ENCODE measurements around the gene ZNRF3.

The ZNRF3 gene

DNA sequence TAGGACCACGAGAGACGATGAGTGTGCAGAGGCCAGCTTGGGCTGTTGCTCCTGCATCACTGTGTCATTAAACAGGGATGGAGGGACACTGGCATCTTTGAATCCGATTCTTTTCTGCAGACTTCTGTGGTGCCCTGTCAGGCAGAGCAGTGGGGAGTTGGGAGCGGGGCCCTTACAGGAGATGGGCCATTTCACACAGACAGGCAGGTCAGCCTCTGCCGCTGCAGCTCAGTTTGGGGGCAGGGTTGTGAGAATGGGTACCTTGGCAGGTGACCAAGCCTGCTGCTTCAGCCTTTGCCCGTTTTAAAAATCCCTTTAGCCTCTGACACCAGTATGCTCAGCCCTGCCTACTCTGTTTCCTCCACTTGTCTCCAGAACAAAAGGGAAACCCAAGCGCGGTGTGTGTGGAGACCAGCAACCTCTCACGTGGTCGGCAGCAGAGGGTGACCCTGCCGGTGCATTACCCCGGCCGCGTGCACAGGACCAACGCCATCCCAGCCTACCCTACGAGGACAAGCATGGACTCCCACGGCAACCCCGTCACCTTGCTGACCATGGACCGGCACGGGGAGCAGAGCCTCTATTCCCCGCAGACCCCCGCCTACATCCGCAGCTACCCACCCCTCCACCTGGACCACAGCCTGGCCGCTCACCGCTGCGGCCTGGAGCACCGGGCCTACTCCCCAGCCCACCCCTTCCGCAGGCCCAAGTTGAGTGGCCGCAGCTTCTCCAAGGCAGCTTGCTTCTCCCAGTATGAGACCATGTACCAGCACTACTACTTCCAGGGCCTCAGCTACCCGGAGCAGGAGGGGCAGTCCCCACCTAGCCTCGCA lies 165.7 kb downstream of the ZNRF3 start:
- no peak overlapping the region for H3K4me3 ChIP-seq (ENCODE audit: low read length)
- no peak for TF ChIP-seq ZNF274 (IDR thresholded peaks at IDR 0.05; ENCODE audit: low read depth, low read length)

DNA sequence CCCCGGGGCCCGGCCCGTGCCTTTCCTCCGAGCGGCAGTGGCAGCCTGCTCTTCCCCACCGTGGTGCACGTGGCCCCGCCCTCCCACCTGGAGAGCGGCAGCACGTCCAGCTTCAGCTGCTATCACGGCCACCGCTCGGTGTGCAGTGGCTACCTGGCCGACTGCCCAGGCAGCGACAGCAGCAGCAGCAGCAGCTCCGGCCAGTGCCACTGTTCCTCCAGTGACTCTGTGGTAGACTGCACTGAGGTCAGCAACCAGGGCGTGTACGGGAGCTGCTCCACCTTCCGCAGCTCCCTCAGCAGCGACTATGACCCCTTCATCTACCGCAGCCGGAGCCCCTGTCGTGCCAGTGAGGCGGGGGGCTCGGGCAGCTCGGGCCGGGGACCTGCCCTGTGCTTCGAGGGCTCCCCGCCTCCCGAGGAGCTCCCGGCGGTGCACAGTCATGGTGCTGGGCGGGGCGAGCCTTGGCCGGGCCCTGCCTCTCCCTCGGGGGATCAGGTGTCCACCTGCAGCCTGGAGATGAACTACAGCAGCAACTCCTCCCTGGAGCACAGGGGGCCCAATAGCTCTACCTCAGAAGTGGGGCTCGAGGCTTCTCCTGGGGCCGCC lies 166.4 kb downstream of the ZNRF3 start:
- no peak overlapping the region for H3K4me3 ChIP-seq (ENCODE audit: low read length)
- TF ChIP-seq ZNF274 (IDR thresholded peaks at IDR 0.05; ENCODE audit: low read depth, low read length) = no peak

DNA sequence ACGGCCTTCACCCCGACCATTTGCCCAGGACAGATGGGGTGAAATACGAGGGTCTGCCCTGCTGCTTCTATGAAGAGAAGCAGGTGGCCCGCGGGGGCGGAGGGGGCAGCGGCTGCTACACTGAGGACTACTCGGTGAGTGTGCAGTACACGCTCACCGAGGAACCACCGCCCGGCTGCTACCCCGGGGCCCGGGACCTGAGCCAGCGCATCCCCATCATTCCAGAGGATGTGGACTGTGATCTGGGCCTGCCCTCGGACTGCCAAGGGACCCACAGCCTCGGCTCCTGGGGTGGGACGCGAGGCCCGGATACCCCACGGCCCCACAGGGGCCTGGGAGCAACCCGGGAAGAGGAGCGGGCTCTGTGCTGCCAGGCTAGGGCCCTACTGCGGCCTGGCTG lies 167.1 kb downstream of the ZNRF3 start:
- H3K4me3 ChIP-seq (ENCODE audit: low read length) = no peak overlapping the region
- TF ChIP-seq ZNF274 (IDR thresholded peaks at IDR 0.05; ENCODE audit: low read depth, low read length) = no peak

DNA sequence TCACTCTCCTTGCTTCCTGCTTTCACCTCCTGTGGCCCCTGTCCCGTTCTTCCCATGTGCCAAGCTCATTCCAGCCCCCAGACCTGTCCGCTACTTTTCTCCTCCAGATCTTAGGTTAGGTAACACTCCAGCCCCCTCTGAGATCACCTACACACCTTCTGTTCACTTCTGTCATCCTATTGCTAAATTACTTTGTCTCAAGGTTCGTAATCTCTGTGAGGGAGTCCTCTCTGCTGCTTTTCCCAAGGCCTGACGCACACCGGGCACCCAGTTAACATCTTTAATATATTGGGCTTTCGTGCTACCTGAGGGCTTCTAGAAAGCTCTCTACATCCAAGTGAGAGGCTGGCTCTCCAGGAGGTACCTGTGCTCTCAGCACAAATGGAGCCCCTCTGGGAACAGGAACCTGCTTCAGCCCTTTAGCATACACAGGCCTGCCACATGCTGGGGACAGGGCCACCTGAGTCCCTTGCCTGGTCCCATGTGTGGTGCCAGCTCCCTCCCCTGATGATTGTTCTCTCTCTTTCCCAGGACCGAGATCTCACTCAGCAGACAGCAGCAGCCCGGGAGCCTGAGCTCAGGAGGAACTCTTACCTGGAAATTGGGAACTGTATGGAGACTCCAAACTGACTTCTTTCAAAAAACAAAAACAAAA lies 169.8 kb downstream of the ZNRF3 start:
- no peak for TF ChIP-seq ZNF274 (IDR thresholded peaks at IDR 0.05; ENCODE audit: low read depth, low read length)
- H3K4me3 ChIP-seq (ENCODE audit: low read length) = no peak overlapping the region

DNA sequence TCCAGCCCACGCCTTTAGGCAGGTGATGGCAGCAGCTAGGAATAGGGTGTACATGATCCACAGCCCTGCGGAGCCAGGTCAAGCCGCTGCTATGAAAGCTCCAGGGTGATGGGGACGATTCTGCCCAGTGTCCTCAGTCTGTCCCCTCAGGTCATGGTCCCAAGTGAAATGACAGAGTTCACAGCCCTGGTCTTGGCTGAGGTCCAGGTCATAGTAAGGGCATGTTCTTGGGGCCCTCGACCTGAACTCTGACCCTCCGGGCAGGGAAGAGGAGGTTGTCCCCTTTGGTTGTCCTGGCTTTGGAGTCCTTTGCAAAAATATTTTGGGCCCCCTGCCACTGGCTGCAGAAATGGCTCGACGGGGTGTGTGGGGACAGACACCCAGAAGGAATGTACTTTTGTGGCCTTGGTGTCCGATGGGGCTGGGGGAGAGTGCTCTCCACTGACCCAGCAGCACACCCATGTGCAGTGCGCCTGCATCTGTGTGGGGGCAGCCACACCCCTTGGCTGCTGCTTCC lies 170.9 kb downstream of the ZNRF3 start:
- no peak overlapping the region for H3K4me3 ChIP-seq (ENCODE audit: low read length)
- TF ChIP-seq ZNF274 (IDR thresholded peaks at IDR 0.05; ENCODE audit: low read depth, low read length) = no peak

DNA sequence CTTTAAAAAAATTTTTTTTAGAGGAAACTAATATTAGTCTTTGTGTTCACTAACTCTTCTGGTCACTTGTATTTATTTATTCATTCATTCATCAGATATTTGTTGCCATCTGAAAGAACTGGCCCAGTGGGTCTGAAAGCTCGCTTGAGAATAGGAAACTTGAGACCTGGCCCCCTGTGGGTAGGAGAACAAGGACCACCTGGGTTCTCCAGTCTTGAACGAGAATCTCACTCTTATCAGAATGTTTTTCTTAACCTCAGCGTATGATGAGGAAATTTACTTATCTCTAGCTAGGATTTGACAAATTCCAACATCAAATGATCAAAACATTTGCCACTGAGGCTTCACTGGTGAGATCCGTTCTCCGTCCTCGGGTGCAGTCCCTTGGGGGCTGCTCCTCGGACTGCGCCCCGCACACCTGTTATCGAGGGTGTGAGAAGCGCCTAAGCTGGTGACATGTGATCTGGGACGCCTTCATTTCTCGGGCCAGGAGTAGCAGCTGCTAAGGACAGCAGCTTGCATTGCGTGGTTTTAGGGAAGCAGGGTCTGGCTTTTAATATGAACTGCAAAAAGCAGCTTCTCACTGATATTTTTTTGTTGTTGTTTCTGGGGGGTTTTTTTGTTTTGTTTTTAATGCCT lies 171.9 kb downstream of the ZNRF3 start:
- TF ChIP-seq ZNF274 (IDR thresholded peaks at IDR 0.05; ENCODE audit: low read depth, low read length) = no peak
- H3K4me3 ChIP-seq (ENCODE audit: low read length) = no peak overlapping the region

DNA sequence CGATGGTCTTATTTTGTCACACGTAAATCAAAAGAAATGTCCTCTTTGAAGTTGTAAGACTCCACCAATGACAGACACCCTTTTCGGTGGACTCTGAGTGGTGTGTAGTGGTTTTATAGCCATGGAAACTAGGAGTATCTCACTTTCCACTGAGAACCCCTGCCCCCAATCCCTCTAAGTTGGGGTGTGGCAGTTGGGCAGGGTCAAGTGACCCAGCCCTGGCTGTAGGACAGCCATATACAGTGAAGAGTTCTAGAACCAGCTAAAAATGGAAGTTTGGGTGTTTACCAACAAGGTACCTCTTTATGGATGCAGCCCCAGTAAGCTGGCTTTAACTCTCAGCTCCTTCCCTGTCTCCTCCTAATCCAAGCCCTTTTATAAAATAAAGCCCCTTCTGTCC lies 173.1 kb downstream of the ZNRF3 start:
- no peak overlapping the region for H3K4me3 ChIP-seq (ENCODE audit: low read length)
- no peak for TF ChIP-seq ZNF274 (IDR thresholded peaks at IDR 0.05; ENCODE audit: low read depth, low read length)

DNA sequence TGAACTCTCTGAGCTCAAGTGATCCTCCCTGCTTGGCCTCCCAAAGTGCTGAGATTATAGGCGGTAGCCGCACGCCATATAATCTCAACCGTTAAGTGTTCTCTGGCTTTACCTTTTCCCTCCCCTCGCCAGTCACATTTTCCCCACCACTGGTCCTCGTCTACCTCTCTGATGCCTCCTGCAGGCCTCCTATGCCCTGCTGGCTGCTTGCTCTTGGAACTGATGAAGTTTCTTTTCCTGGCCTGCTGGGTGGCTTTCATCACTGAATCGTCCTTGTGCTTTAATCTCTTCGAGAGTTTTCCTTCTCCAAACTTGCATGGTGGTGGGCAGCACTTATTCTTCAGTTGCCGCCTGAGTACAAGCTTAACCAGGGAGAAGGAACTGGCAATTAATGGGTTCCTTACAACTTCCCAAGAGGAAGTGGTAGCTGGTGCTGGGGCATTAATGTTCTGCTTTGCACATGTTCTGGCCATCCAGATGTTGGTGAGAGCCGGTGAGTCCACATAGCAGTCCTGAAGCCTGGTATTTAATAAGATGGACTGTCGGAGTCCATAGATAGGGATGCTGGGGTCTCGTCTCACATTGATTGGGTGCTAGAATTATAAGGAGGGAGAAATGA lies 177.0 kb downstream of the ZNRF3 start:
- no peak overlapping the region for H3K4me3 ChIP-seq (ENCODE audit: low read length)
- TF ChIP-seq ZNF274 (IDR thresholded peaks at IDR 0.05; ENCODE audit: low read depth, low read length) = no peak

DNA sequence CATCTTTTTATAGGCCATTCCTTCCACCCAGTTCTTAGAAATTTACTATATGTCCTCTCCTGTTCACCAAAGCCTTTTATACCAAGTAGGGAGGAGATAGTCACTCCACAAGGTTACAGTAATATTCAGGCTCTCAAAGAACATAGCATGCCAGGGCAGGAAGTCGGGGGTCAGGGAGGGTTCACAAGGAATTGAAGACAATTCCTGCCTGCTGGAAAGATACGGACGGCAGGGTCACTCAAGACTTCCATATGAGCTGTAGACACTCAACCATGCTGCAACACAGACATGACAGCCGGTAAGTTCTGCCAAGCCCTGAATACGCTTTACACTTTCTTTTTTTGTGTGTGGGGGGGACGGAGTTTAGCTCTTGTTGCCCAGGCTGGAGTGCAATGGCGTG lies 177.6 kb downstream of the ZNRF3 start:
- TF ChIP-seq ZNF274 (IDR thresholded peaks at IDR 0.05; ENCODE audit: low read depth, low read length) = no peak
- H3K4me3 ChIP-seq (ENCODE audit: low read length) = no peak overlapping the region

DNA sequence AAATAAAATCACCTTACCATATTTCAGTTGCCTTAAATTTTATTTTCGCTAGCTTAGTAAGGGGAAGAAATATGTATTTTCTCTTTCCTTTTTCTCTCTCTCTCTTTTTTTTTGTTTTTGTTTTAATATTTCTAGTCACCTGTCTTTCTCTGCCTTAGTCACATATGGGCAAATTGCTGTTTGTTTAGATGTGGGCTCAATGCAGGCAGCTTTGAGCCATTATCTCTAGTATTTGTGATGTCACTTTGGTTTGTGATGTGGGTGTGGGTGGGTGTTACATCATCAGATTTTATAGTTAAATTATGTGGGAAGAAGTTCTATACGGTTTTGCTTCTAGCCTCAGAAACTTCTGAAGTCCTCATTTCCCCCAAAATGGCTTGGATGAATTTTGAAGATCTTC lies 178.4 kb downstream of the ZNRF3 start, which contains the start of gene C22orf31:
Gene C22orf31, minus strand, starts transcription at position 59 of the 400 bp plus-strand sequence. Its CDS starts 39 bp downstream, at position 20.
- H3K4me3 ChIP-seq (ENCODE audit: low read length) = no peak within 1 kb of the TSS
- TF ChIP-seq ZNF274 (IDR thresholded peaks at IDR 0.05; ENCODE audit: low read depth, low read length) = no peak

DNA sequence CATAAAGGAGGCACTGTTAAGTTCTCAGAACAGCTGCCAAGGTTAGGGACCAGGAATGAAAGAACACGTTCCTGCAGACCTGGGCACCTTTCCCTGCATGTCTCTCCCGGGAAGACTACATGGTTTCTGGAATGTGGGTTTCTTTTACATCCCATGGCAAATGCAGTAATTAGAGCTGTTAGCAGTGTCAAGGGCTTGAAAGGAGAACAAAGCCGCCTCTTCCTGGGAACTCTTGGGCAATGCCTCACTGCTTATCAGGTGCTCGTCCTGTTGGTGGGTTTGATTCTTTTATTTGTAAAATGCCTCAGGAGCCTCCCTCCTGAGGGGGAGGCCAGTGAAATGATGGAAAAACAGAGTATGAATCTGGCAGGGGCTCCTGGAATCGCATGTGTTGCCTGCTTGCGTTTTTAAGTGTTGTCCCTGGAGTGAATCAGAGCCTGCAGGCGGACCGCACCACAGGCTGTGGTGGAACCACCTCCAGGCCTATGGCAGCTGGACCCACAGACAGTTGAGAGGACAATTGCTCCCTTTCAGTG lies 179.0 kb downstream of the ZNRF3 start:
- H3K4me3 ChIP-seq (ENCODE audit: low read length) = no peak overlapping the region
- no peak for TF ChIP-seq ZNF274 (IDR thresholded peaks at IDR 0.05; ENCODE audit: low read depth, low read length)

DNA sequence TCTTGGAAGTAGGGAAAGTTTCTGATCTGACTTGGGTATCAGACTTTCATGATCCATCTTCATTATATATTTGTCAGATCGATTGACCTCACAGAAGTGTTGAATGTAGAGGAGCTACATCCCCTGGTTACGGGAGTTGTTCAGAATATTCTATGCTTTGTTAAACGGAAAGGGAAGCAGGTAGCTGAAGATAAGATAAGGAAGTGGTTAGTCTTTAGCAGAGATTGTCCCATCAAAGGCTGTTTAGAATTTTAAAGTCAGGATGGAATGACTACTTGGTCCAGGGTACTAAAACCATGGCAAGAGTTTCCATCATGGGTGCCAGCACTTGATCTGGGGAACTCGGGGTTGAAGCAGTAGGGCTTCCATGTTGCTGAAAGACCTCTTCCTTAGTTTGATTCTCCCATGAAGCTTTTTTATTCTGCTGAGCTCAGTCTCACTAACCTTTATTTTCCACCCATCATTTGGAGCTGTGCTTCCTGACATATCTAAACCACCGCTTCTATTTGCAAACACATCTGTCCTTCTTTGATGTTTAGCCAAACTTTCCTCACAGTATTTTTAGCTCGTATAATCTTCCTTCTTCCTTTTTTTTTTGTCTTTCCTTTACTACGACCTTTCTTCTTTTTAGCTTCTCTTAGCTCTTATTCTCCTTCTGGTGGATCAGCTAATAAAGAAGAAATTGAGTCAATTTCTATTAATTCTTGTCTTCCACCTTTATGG lies 182.3 kb downstream of the ZNRF3 start:
- no peak for TF ChIP-seq ZNF274 (IDR thresholded peaks at IDR 0.05; ENCODE audit: low read depth, low read length)
- H3K4me3 ChIP-seq (ENCODE audit: low read length) = no peak overlapping the region

DNA sequence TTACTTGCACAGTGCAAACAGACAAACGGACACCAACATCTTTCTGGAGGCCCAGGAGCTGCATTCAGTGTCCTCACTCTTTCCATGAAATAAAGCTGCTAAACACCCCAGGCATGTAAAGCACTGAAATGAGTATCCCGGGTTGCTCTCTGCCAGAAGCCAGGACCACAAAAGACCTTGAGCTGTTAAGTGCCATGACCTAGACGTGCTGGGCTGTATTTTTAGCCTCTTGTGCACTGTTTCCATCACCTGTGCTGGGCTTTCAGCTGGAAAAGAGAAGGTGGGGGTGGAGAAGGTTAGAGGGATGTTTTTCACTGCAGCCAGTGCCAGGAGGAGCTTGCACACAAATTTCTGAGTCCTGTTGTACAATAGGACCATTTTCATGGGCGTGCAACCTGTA lies 186.1 kb downstream of the ZNRF3 start:
- no peak for TF ChIP-seq ZNF274 (IDR thresholded peaks at IDR 0.05; ENCODE audit: low read depth, low read length)
- H3K4me3 ChIP-seq (ENCODE audit: low read length) = no peak overlapping the region

Measured in GM08714 (cell line).